Fibroblast of the aortic adventitia (primary cell): ENCODE results near the gene CLCNKB. TPM values are rescaled to one million over a fixed set of nuclear protein-coding genes. Genes with fewer than 3 reads are reported as not detected.
"Not testable (repeated sequence)": the region's sequence is repeated elsewhere in the genome, so short reads cannot be mapped to it uniquely, and the experiment has no call there.

Experiments
- DNase-seq: peaks from one replicate; pipeline ENCODE4 v3.0.0-alpha.2; 2010; ENCODE audit warnings: low read depth
- H3K4me3 ChIP-seq: 2 replicates; pipeline ENCODE4 v1.5.1; 2011; ENCODE audit warnings: low read depth, mild to moderate bottlenecking, control low read depth, low read length, moderate library complexity
- total RNA-seq: library from RNA; depleted of rRNA; stranded (reverse); fragments of >200 nt; gene quantifications from 2 replicates; pipeline ENCODE4 v1.2.3, GENCODE V29; 2012; ENCODE audit warnings: low replicate concordance
- TF ChIP-seq, protein P1 (sequence below): IDR thresholded peaks from 2 replicates; pipeline ENCODE4 v1.5.1; 2011; ENCODE audit warnings: mild to moderate bottlenecking, low read length, control low read depth, inconsistent platforms; ENCODE audit not compliant: insufficient read depth

Gene CLCNKB
- total RNA-seq, 1 donor = not detected

DNA sequence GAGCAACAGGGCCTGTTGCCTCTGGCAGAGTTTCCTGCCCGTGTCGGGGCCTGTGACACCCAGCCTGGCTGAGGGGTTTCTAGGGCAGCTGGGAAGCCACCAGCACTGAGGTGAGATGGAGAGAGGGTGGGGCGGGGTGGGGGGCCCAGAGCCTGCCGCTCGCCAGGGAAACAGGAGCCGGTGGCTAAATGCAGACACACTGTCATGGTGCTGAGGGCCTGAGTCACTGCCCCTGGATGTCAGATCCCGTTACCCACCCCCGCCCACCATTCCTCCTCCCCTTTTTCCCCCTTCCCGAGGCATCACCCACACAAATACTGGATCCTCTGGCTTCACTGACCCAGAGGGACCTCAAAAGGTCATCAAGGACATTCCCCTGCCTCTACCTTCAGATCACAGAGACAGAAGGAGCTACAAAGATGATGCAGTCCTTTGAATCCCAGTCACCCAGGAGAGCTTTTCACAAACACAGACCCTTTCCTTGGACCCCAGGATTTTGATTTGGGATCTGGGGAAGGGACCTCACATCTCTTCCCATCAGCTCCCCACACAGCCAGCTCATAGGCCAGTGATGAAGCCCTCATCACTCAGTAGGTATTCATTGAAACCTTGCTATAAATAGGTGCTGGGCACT, 23.8 kb upstream of the CLCNKB start:
- DNase-seq = no peak
- TF ChIP-seq, protein P1, sequence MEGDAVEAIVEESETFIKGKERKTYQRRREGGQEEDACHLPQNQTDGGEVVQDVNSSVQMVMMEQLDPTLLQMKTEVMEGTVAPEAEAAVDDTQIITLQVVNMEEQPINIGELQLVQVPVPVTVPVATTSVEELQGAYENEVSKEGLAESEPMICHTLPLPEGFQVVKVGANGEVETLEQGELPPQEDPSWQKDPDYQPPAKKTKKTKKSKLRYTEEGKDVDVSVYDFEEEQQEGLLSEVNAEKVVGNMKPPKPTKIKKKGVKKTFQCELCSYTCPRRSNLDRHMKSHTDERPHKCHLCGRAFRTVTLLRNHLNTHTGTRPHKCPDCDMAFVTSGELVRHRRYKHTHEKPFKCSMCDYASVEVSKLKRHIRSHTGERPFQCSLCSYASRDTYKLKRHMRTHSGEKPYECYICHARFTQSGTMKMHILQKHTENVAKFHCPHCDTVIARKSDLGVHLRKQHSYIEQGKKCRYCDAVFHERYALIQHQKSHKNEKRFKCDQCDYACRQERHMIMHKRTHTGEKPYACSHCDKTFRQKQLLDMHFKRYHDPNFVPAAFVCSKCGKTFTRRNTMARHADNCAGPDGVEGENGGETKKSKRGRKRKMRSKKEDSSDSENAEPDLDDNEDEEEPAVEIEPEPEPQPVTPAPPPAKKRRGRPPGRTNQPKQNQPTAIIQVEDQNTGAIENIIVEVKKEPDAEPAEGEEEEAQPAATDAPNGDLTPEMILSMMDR = no peak
- no peak overlapping the region for H3K4me3 ChIP-seq

DNA sequence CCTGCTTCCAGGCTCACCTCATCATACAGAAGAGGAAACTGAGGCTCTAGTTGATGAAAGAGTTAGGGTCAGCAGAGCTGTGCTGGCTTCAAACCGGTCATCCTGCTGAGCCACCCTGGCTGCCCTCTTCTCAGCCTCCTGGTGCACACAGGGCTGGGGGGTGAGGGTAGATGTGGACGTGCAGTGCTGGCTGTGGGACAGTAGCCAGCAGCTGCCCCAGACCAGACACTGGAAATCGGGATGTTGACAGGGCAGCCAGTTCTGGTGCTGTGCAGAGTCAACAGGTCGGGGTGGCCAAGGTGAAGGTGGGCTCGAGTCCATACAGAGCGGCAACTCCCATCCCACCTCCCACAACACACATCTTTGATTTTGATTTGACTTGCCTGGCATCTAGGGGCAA, 23.3 kb upstream of the CLCNKB start:
- TF ChIP-seq, protein P1 = no peak
- no peak for DNase-seq
- no peak overlapping the region for H3K4me3 ChIP-seq

DNA sequence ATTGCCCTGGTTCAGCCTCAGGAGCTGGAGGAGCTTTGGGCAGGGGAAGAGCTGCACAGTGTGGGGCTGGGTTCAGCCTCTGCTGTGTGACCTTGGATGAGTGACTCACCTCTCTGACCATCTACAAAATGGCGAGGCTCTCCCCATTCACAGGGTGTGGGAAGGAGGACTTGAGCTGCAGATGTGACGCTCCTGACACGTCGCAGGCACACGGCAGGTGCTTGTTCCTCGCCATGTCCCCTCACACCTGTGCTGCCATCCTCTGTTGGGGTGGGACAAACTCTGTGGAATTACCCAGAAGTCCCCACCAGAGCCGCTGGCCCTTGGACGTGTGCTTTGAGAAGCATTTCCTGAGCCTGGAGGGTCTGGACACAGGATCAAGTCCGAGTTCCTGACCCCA, 22.7 kb upstream of the CLCNKB start:
- not testable (repeated sequence) for DNase-seq, H3K4me3 ChIP-seq

DNA sequence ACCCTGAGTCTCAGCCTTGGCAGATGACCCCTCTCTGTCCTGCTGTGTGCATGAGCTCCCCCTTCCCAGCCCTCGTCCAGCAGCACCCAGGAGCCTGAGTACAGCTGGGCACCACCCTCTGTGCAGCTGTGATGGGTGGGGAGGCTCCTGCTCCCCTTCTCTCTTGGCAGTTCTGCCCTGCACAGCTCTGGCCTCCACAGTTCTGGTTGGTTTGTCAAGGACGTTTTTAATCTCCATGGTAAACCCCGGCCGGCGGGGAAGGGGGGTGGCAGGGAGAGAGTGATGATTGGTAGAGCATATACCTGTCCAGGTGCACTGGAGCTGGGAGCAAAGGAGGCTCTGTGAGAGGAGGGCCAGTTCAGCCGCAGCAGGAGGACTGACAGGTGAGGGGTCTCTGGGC, 21.9 kb upstream of the CLCNKB start, which contains the start of gene CLCNKA:
TSS of gene CLCNKA (plus strand) at position 356 of the 400 bp plus-strand sequence. CDS start 584 bp downstream, outside the sequence.
- DNase-seq = no peak
- no peak within 1 kb of the TSS for H3K4me3 ChIP-seq
- TF ChIP-seq, protein P1 = no peak

DNA sequence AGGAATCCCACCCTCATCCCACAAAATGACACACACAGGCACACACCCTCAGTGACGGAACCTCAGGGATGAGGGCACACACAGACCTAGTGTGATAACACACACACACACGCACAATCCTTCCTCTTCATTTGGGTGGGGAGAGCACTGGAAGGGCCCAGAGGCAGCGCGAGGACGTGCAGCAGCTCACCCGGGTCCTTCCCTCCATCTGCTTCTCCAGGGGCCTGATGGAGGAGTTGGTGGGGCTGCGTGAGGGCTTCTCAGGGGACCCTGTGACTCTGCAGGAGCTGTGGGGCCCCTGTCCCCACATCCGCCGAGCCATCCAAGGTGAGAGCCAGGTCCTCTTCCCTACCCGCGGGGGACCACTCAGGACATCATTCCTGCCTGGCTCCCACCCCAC, 21.2 kb upstream of the CLCNKB start:
- no peak for DNase-seq

DNA sequence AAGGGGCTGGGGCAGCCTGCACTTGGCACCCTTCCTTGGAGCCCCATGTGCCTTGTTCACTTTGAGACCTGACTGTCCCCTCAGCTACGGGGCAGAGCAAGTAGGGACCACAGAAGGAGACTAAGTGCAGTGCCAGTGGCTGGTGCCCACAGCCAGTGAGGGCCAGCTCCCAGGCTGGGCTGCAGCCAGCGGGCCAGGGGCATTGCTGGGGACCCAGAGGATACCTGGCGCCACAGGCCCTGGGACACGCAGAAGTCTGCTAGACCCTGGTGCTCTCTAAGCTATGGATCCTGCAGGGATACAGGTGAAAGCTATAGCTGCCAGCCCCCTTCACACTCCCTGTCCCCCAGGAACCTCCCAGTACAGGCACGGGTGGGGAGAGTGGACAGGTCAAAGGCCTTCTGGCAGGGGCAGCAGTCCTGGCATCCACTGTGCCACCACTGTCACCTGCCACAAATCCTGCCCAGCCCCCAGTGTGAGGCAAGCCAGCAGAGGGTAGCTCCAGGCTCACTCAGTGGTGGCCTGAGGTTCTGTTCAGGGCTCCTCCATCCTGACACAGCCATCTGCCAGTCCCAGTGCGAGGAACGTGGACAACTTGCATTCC, 20.4 kb upstream of the CLCNKB start:
- no peak overlapping the region for H3K4me3 ChIP-seq
- TF ChIP-seq, protein P1 = no peak
- no peak for DNase-seq

More for the DNA sequence above, 21.2 kb upstream of the CLCNKB start:
- TF ChIP-seq, protein P1 = no peak
- no peak overlapping the region for H3K4me3 ChIP-seq

DNA sequence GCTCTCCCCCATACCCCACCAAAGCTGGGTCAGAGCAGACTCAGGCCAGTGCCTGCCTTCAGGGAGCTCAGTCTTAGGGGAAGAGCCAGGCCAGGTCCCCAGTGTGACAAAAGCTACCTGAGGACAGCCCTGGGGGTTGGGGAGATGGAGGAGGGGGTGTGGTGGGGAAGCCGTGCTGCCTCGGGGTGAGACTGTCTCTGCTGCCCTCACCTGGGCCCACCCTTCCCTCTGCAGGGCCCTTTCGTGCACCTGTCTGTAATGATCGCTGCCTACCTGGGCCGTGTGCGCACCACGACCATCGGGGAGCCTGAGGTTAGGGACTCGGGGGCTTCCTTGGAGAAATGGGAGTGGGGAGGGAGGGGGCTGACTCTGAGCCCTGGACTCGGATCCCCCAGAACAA, 17.3 kb upstream of the CLCNKB start:
- not testable (repeated sequence) for H3K4me3 ChIP-seq, DNase-seq
